Cardiac muscle cell (in vitro differentiated cells and primary cell): ENCODE data around the gene USP10. TPM values are rescaled to one million over a fixed set of nuclear protein-coding genes. Genes with fewer than 3 reads are reported as not detected.

ENCODE experiments used
- DNase-seq, 2 donors: peaks; one replicate each; pipeline versions ENCODE4 v3.0.0 to v3.0.0-alpha.2; 2010 to 2017; ENCODE audit warnings: low read depth in 1 of 2, low spot score in 1 of 2
- H3K27ac ChIP-seq: fragments of 200-600 bp; sonication (generic); 2 replicates; pipeline ENCODE4 v1.5.1; 2016
- H3K27me3 ChIP-seq: fragments of 200-600 bp; sonication (generic); 2 replicates; pipeline ENCODE4 v1.6.0; 2016; ENCODE audit warnings: control low read depth
- H3K36me3 ChIP-seq: fragments of 200-600 bp; sonication (generic); 2 replicates; pipeline ENCODE4 v1.5.1; 2016; ENCODE audit warnings: control low read depth
- H3K4me1 ChIP-seq: fragments of 200-600 bp; sonication (generic); 2 replicates; pipeline ENCODE4 v1.8.1; 2017; ENCODE audit warnings: low read depth, mild to moderate bottlenecking, mixed run types
- H3K4me3 ChIP-seq: fragments of 200-600 bp; sonication (generic); 2 replicates; pipeline ENCODE4 v1.5.1; 2016; ENCODE audit warnings: mild to moderate bottlenecking
- H3K9me3 ChIP-seq: fragments of 200-600 bp; sonication (generic); 2 replicates; pipeline ENCODE4 v1.5.1; 2017; ENCODE audit warnings: low read depth, mild to moderate bottlenecking, control low read depth
- polyA plus RNA-seq: library from polyadenylated mRNA; unstranded; fragments of >200 nt; fragmentation: Nextera tagmentation; extraction: Ambion mirVana; gene quantifications from 2 replicates; pipeline ENCODE4 v1.2.1, GENCODE V29; 2016
- total RNA-seq: library from RNA; depleted of rRNA; stranded (reverse); fragments of >200 nt; gene quantifications from 2 replicates; pipeline ENCODE4 v1.2.3, GENCODE V29; 2016
- TF ChIP-seq, protein P1 (sequence below): IDR thresholded peaks from 2 replicates; pipeline ENCODE4 v1.5.1; 2012; ENCODE audit warnings: low read depth, mild to moderate bottlenecking, low read length

The USP10 gene
- total and polyA plus RNA-seq, 2 experiments from 2014 or later: 91.9 to 100.0 TPM

DNA sequence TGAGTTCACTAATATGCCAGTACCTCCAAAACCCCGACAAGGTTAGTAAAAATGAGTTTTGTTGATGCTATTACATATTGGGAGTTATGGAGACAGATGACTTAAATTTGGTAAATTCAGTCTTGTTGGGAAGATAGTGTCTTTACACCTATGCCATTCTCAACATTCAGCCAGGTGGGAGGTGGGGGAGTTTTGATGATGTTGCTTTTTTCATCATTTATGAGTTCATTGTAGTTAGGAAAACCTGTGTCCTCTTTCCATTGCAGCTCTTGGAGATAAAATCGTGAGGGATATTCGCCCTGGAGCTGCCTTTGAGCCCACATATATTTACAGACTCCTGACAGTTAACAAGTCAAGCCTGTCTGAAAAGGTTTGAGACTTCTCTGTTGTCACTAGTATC is 60.1 kb downstream of the USP10 start:
- TF ChIP-seq, protein P1, sequence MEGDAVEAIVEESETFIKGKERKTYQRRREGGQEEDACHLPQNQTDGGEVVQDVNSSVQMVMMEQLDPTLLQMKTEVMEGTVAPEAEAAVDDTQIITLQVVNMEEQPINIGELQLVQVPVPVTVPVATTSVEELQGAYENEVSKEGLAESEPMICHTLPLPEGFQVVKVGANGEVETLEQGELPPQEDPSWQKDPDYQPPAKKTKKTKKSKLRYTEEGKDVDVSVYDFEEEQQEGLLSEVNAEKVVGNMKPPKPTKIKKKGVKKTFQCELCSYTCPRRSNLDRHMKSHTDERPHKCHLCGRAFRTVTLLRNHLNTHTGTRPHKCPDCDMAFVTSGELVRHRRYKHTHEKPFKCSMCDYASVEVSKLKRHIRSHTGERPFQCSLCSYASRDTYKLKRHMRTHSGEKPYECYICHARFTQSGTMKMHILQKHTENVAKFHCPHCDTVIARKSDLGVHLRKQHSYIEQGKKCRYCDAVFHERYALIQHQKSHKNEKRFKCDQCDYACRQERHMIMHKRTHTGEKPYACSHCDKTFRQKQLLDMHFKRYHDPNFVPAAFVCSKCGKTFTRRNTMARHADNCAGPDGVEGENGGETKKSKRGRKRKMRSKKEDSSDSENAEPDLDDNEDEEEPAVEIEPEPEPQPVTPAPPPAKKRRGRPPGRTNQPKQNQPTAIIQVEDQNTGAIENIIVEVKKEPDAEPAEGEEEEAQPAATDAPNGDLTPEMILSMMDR: no peak
- Histone ChIP-seq H3K9me3 (no peaks in the 10 kb centered on the region), H3K27me3 (no peaks in the 10 kb centered on the region), H3K4me1 (peaks cover 16% of the 10 kb centered on the region), H3K4me3 (no peak overlapping the region), H3K36me3 (peaks cover 27% of the 10 kb centered on the region), H3K27ac (no peak overlapping the region)
- DNase-seq: no peak

DNA sequence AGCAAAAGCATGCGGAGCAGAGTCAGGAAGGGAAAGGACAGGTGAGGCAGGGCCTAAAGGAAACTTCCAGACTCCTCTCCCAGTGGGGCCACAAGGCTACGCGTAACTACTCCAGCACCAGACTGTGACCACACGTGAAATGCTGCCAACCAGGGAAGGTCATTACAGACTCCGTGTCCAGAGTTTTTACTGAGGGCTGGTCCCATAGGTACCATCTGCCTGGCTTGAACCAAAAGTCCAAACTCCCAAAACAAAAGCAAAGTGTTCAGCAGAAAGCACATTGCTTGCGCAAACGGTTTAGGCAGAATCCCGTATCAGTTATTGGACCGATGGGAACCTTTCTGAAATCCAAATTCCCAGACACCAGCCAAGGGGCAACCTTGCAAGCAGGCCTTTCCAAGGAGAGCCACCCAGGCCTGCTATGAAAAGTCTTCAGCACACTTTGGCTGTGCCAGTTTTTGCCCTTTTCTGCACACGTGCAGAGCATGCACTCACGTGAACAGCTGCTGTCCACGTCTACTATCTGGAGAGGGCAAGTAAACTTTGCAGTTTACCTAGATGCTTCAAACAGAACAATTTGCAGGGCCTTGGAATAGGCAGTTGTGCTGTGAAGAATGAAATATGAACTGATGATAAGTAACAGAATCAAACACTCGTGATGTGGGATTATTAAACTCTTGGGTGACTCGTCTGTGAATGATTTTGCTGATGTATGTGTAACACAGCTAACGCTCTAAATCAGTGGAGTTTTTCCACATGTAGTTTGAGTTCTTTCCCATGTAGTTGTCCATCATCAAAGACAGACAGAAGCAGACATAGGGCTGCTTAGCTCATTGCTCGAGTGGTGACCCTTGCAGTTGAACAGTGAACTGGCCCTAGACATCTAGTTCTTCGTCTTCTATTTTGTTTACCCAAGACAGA is 61.9 kb downstream of the USP10 start:
- DNase-seq: no peak
- Histone ChIP-seq H3K27me3 (no peaks in the 10 kb centered on the region), H3K4me1 (peaks cover 16% of the 10 kb centered on the region), H3K9me3 (no peaks in the 10 kb centered on the region), H3K27ac (no peak overlapping the region), H3K4me3 (no peak overlapping the region), H3K36me3 (peaks cover 45% of the 10 kb centered on the region)
- TF ChIP-seq, protein P1: no peak

DNA sequence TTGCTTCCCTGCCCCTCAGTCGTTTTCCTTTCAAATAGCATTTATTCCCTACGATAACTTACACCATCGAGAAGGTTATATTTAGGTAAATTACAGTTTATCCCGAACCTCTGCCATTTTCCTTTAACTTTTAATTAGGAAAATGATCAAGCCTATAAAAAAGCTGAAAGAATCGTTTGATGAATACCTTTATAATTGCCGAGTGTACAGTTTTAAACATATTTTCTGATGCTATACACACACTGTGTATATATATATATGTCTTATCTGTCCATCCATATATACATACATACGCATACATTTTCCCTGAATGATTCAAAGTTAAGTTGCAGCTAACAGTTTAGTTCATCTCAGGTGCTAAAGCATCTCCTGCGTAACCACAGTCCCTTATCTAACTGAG is 63.4 kb downstream of the USP10 start:
- H3K36me3 ChIP-seq: peaks cover 50% of the 10 kb centered on the region
- H3K27ac ChIP-seq: no peak overlapping the region
- DNase-seq: no peak
- no peaks in the 10 kb centered on the region for H3K27me3 ChIP-seq
- no peak overlapping the region for H3K4me3 ChIP-seq
- H3K4me1 ChIP-seq: peaks cover 11% of the 10 kb centered on the region
- TF ChIP-seq, protein P1: no peak
- H3K9me3 ChIP-seq: no peaks in the 10 kb centered on the region

- Histone ChIP-seq H3K27me3 (no peaks in the 10 kb centered on the region), H3K4me3 (no peak overlapping the region), H3K27ac (no peak overlapping the region), H3K36me3 (peaks cover 55% of the 10 kb centered on the region), H3K4me1 (peaks cover 8% of the 10 kb centered on the region), H3K9me3 (no peaks in the 10 kb centered on the region)
- DNase-seq: no peak
- TF ChIP-seq, protein P1: no peak
Observed at GRCh38 chr16:84763629-84764028, 63.8 kb downstream of the USP10 start.

DNA sequence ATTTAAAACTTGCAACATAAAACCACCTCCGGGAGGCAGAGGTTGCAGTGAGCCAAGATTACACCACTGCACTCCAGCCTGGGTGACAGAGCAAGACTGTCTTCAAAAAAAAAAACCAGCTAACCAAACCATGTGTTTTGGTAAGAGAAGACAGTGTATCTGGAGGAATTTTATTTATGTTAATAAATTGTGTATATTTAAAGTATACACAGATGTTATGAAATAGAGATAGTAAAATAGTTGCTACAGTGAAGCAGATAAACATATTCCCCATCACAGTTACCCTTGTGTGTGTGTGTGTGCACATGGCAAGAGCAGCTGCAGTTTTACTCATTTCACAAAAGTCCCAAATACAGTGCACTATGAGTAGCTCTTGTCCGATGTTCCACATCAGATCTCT is 65.2 kb downstream of the USP10 start:
- Histone ChIP-seq H3K4me1 (no peaks in the 10 kb centered on the region), H3K4me3 (no peak overlapping the region), H3K36me3 (peaks cover 62% of the 10 kb centered on the region), H3K27ac (no peak overlapping the region), H3K27me3 (no peaks in the 10 kb centered on the region), H3K9me3 (no peaks in the 10 kb centered on the region)
- DNase-seq: no peak
- TF ChIP-seq, protein P1: no peak
